Esophagus muscularis mucosa (tissue), 4 donors: ENCODE measurements around the gene TMEM255A. TPM values are rescaled to one million over a fixed set of nuclear protein-coding genes. Genes with fewer than 3 reads are reported as not detected.

Experiments
- DNase-seq: peaks from one replicate; pipeline ENCODE4 v3.0.0-alpha.2; 2017; ENCODE audit errors: extremely low spot score
- H3K27ac ChIP-seq, 4 donors: fragments of 200-600 bp; sonication (generic); replicated peaks in 1 of 4; 1 replicate in 3 of 4; 2 replicates in 1 of 4; pipeline ENCODE4 v1.5.1; 2016 to 2019; ENCODE audit warnings: mild to moderate bottlenecking in 1 of 4
- H3K27me3 ChIP-seq, 4 donors: fragments of 200-600 bp; sonication (generic); one replicate each; pipeline versions ENCODE4 v1.5.1 to v1.6.0; 2016 to 2019
- H3K36me3 ChIP-seq, 4 donors: fragments of 200-600 bp; sonication (generic); one replicate each; pipeline ENCODE4 v1.5.1; 2016 to 2019
- H3K4me1 ChIP-seq, 4 donors: fragments of 200-600 bp; sonication (generic); one replicate each; pipeline ENCODE4 v1.5.1; 2016 to 2019
- H3K4me3 ChIP-seq, 4 donors: fragments of 200-600 bp; sonication (generic); 1 replicate in 2 of 4; 2 replicates in 2 of 4; pipeline ENCODE4 v1.5.1; 2016 to 2019; ENCODE audit warnings: mild to moderate bottlenecking in 4 of 4, moderate library complexity in 1 of 4
- H3K9me3 ChIP-seq, 4 donors: fragments of 200-600 bp; sonication (generic); 1 replicate in 3 of 4; 2 replicates in 1 of 4; pipeline ENCODE4 v1.5.1; 2016 to 2019
- CTCF ChIP-seq, 3 experiments: fragments of 200-600 bp in 2 of 3; fragments of 450-650 bp in 1 of 3; sonication (generic) in 2 of 3; IDR thresholded peaks; one replicate each; pipeline ENCODE4 v1.5.1; 2017 to 2019; ENCODE audit warnings: antibody characterized with exemption in 3 of 3, mild to moderate bottlenecking in 2 of 3, moderate library complexity in 1 of 3
- EP300 ChIP-seq: sonication (generic); formaldehyde crosslinking; IDR thresholded peaks from one replicate; pipeline ENCODE4 v1.6.1; 2017; ENCODE audit warnings: antibody characterized with exemption
- POLR2A ChIP-seq: fragments of 450-650 bp; IDR thresholded peaks from one replicate; pipeline ENCODE4 v1.6.1; 2017; ENCODE audit warnings: antibody characterized with exemption, moderate library complexity, mild to moderate bottlenecking, low read depth
- POLR2AphosphoS5 ChIP-seq, 2 donors: sonication (generic); formaldehyde crosslinking; IDR thresholded peaks; one replicate each; pipeline ENCODE4 v1.6.1; 2017; ENCODE audit warnings: antibody characterized with exemption in 2 of 2
- WGBS: methylation state at CpG from one replicate; pipeline ENCODE4 v1.1.5; 2018; 5-methylcytosine and 5-hydroxymethylcytosine counted together
- intact Hi-C: fragments of 100-400 bp; cut with DNase I; formaldehyde crosslinking; loops from one replicate; pipeline ENCODE4 v1.15.1; 2023
- total RNA-seq, 4 donors: library from RNA; depleted of rRNA; stranded (reverse); fragments of >200 nt; gene quantifications; one replicate each; pipeline versions ENCODE4 v1.1.0 to v1.2.1, GENCODE V29; 2016

TMEM255A gene
- total RNA-seq, 4 donors from 2014 or later, result 1.2 to 4.7 (median 4.2) TPM

DNA sequence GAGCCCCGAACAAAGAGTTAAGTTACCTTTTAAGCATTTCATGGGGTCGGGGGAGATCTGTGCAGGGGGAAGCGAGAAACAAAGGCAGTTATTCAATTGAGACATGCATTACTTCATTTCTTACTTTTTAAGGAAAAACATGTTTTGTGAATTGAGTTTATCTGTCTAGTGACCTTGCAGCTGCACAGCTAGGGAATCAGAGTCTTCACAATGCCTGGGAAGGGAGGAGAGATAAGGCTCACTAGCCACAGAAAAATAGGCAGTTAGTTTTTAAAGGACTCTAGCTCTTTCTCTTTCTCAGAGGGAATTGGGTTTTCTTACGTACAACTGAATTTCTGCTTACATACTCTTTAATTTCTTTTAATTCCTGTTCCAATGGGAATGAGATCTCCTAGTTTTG, 86.9 kb downstream of the TMEM255A start:
- no peaks in the 10 kb centered on the region for H3K36me3 ChIP-seq
- H3K4me1 ChIP-seq, result no peaks in the 10 kb centered on the region
- H3K27ac ChIP-seq, result no peak overlapping the region
- H3K9me3 ChIP-seq, result no peaks in the 10 kb centered on the region
- H3K4me3 ChIP-seq, result no peak overlapping the region
- DNase-seq, result no peak
- intact Hi-C loops, result no loop called here
- WGBS, result 80% methylated on average over 4 of the region's 4 CpGs
- TF ChIP-seq POLR2A (no peak), POLR2AphosphoS5 (IDR thresholded peaks at IDR 0.05) (no peak), CTCF (IDR thresholded peaks at IDR 0.05) (no peak), EP300 (no peak)
- H3K27me3 ChIP-seq, result no peaks in the 10 kb centered on the region

DNA sequence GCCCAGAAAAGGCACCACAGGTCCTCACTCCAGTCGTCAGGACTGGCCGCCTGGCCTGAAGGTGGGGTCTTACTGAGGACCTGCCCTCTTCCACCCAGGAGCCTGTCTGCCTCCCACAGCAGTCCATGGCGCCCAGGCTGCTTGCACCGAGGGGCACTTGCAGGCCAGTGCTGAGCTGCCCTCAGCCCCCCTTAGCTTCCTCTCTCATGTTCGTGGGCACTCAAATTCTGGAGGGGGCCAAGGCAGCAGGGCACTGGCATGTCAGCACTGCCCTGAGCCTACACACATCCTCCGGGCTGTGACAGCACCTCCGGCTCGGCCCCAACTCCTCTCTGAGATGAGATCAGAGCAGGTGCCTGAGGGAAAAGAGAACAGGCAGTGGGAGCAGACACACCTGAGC, 87.9 kb downstream of the TMEM255A start:
- no peak for TF ChIP-seq CTCF (IDR thresholded peaks at IDR 0.05)
- TF ChIP-seq POLR2A, result no peak
- no peak for TF ChIP-seq EP300
- TF ChIP-seq POLR2AphosphoS5 (IDR thresholded peaks at IDR 0.05), result no peak
- H3K4me3 ChIP-seq, result no peak overlapping the region
- H3K36me3 ChIP-seq, result no peaks in the 10 kb centered on the region
- DNase-seq, result no peak
- intact Hi-C loops, result no loop called here
- H3K27me3 ChIP-seq, result no peaks in the 10 kb centered on the region
- H3K4me1 ChIP-seq, result no peaks in the 10 kb centered on the region
- H3K9me3 ChIP-seq, result no peaks in the 10 kb centered on the region
- 72% methylated on average over 6 of the region's 8 CpGs for WGBS
- H3K27ac ChIP-seq, result no peak overlapping the region

DNA sequence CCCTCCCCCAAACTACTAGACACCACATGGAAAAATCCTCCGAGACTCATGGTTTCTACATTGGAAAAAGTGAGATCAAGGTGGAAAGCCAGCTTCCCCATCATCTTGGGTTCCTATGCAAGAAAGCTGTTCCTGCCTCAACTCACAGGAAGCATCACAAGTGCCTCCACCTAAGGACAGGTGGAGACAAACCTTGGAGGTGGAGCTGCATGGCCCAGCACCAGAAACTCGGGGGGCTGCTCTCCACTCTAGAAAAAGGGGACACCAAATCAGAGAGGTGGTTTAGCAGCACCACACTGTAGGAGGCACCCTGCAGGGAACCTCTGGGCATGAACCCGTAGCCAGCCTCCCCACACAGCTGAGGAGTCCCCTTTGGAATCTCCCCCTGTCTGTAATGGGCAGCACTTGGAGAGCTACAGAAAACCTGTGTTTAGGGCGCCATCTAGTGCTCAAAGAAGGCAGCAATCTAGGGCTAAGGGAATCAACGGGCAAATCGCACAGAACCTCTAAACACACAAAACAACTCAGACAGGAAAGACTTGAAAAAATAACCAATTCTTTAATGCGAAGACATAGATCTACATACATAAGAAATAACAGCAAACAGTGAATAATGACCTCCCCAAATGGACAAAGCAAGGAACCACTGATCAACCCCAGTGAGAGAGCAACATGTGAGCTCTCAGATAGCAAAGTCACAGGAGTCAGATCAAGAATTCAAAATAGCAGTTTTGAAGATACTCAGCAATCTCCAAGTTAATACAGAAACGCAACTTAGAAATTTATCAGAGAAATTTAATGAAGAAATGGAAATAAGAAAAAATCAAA, 97.6 kb downstream of the TMEM255A start:
- Histone ChIP-seq H3K4me3 (no peak overlapping the region), H3K4me1 (no peaks in the 10 kb centered on the region), H3K36me3 (no peaks in the 10 kb centered on the region), H3K27ac (no peak overlapping the region), H3K27me3 (no peaks in the 10 kb centered on the region), H3K9me3 (no peaks in the 10 kb centered on the region)
- no peak for DNase-seq
- intact Hi-C loops, result loop anchor here (10.0 kb wide), 1 partner anchor 89 kb away; no protein-coding TSS in a partner anchor
- 23% methylated on average over 8 of the region's 8 CpGs for WGBS
- peak; percentile 61 to 71 (median 62) for TF ChIP-seq CTCF (IDR thresholded peaks at IDR 0.05)
- no peak for TF ChIP-seq POLR2A

Other genes starting within 250 kb of the TMEM255A start
- gene RHOXF2B, start 233.8 kb downstream of the TMEM255A start, total RNA-seq, result not detected
- not detected for gene RHOXF1, start 195.5 kb downstream of the TMEM255A start, total RNA-seq
- not detected for gene RHOXF2, start 152.8 kb downstream of the TMEM255A start, total RNA-seq
- 1 to 10 TPM; 7.9 to 9.1 (median 8.1) TPM for gene ZBTB33, start 60.6 kb downstream of the TMEM255A start, total RNA-seq
- gene ATP1B4, start 50.6 kb upstream of the TMEM255A start, total RNA-seq, result not detected
- gene LAMP2, start 157.8 kb upstream of the TMEM255A start, total RNA-seq, result 10 to 100 TPM; 57.3 to 81.2 (median 67.5) TPM
- gene CUL4B, start 249.5 kb upstream of the TMEM255A start, total RNA-seq, result 10 to 100 TPM; 31.5 to 45.7 (median 39.6) TPM